HCT116 (cell line): Measurements from ENCODE around the gene FAM168B. TPM values are rescaled to one million over a fixed set of nuclear protein-coding genes. Genes with fewer than 3 reads are reported as not detected.

Experiments
- ATAC-seq: fragments of 200-7000 bp; cut with Tn5 transposase; 2 replicates; pipeline ENCODE4 v1.9.1; 2020; ENCODE audit warnings: mild to moderate bottlenecking, moderate library complexity
- BruUV-seq: library from RNA; stranded (reverse); fragments of 400-500 nt; replicated peaks from 2 replicates; lab custom pipeline; 2021; lab: Mats Ljungman, UMichigan
- CTCF ChIA-PET: fragments of 300-600 bp; sonication (Branson Sonifier 250); formaldehyde crosslinking; loops from one replicate; lab custom pipeline; 2021; ENCODE audit warnings: antibody characterized with exemption; lab: Charles Lee
- POLR2A ChIA-PET: fragments of 300-600, 350-600 bp; sonication (Branson Sonifier 250); formaldehyde crosslinking; loops from one replicate; lab custom pipeline; 2021; ENCODE audit warnings: antibody characterized with exemption; lab: Charles Lee
- RAD21 ChIA-PET, 2 experiments: fragments of 300-600 bp; sonication (Branson Sonifier 250); formaldehyde crosslinking; loops; one replicate each; lab custom pipeline; 2023; ENCODE audit warnings: low total read pairs in 2 of 2; ENCODE audit not compliant: uncharacterized antibody in 2 of 2, unreplicated experiment in 2 of 2, low non-redundant PET in 1 of 2; lab: Charles Lee
- DNase-seq: peaks from one replicate; pipeline ENCODE4 v3.0.0-alpha.2; 2010; ENCODE audit warnings: low read depth, low spot score
- H2AFZ ChIP-seq: fragments of 200-600 bp; shearing (Covaris generic), sonication (generic); 2 replicates; pipeline ENCODE4 v1.6.1; 2017; ENCODE audit warnings: low read depth, mixed run types, mixed read lengths, antibody characterized with exemption, low read length; ENCODE audit not compliant: poor library complexity, severe bottlenecking
- H3K27ac ChIP-seq: 2 replicates; pipeline ENCODE4 v1.5.1; 2012; ENCODE audit warnings: low read depth, low read length
- H3K27me3 ChIP-seq: fragments of 200-600 bp; sonication (generic); 2 replicates; pipeline ENCODE4 v1.6.1; 2016; ENCODE audit warnings: mixed run types, low read length, mixed read lengths; ENCODE audit not compliant: insufficient read depth
- H3K36me3 ChIP-seq, 2 experiments: fragments of 200-500 bp in 1 of 2; fragments of 200-600 bp in 1 of 2; sonication (Bioruptor generic) in 1 of 2; sonication (generic) in 1 of 2; 2 replicates each; pipeline versions ENCODE4 v1.5.1 to v1.6.1; 2014 to 2016; ENCODE audit warnings: low read length in 2 of 2, inconsistent platforms in 1 of 2, mixed read lengths in 1 of 2, mixed run types in 1 of 2; ENCODE audit not compliant: insufficient read depth in 2 of 2, control insufficient read depth in 1 of 2
- H3K4me1 ChIP-seq, 2 experiments: fragments of 200-600 bp in 1 of 2; sonication (generic) in 1 of 2; 2 replicates each; pipeline versions ENCODE4 v1.5.1 to v1.6.1; 2012 to 2017; ENCODE audit warnings: low read length in 2 of 2, inconsistent platforms in 1 of 2, mild to moderate bottlenecking in 1 of 2, mixed read lengths in 1 of 2, mixed run types in 1 of 2, moderate library complexity in 1 of 2; ENCODE audit not compliant: insufficient read depth in 2 of 2, control insufficient read depth in 1 of 2
- H3K4me2 ChIP-seq: fragments of 200-600 bp; sonication (generic); 2 replicates; pipeline ENCODE4 v1.6.1; 2017; ENCODE audit warnings: mixed run types, low read length, mixed read lengths
- H3K4me3 ChIP-seq, 2 experiments: fragments of 200-600 bp in 1 of 2; sonication (generic) in 1 of 2; replicated peaks in 1 of 2; 2 replicates each; pipeline ENCODE4 v1.5.1; 2011 to 2016; ENCODE audit warnings: low read length in 2 of 2, control low read depth in 1 of 2, low read depth in 1 of 2, mild to moderate bottlenecking in 1 of 2, mixed read lengths in 1 of 2, mixed run types in 1 of 2
- H3K79me2 ChIP-seq: fragments of 200-600 bp; sonication (generic); 2 replicates; pipeline ENCODE4 v1.6.1; 2017; ENCODE audit warnings: mild to moderate bottlenecking, mixed run types, low read length, moderate library complexity, mixed read lengths; ENCODE audit not compliant: insufficient read depth
- H3K9ac ChIP-seq: fragments of 200-600 bp; sonication (generic); 2 replicates; pipeline ENCODE4 v1.6.1; 2016; ENCODE audit warnings: low read length, mixed read lengths
- H3K9me2 ChIP-seq: fragments of 200-600 bp; sonication (generic), shearing (Covaris generic); 2 replicates; pipeline ENCODE4 v1.6.1; 2017; ENCODE audit warnings: mixed run types, mild to moderate bottlenecking, moderate library complexity; ENCODE audit not compliant: insufficient read depth
- H3K9me3 ChIP-seq, 2 experiments: fragments of 200-500 bp in 1 of 2; fragments of 200-600 bp in 1 of 2; sonication (Bioruptor generic) in 1 of 2; sonication (generic) in 1 of 2; 2 replicates each; pipeline ENCODE4 v1.6.1; 2014 to 2017; ENCODE audit warnings: low read length in 2 of 2, mixed read lengths in 2 of 2, inconsistent platforms in 1 of 2, low read depth in 1 of 2, mild to moderate bottlenecking in 1 of 2, mixed run types in 1 of 2, moderate library complexity in 1 of 2; ENCODE audit not compliant: control insufficient read depth in 1 of 2, insufficient read depth in 1 of 2
- H4K20me1 ChIP-seq: fragments of 200-600 bp; sonication (generic), shearing (Covaris generic); 2 replicates; pipeline ENCODE4 v1.6.1; 2017; ENCODE audit warnings: mixed run types, mild to moderate bottlenecking, moderate library complexity; ENCODE audit not compliant: insufficient read depth
- CTCF ChIP-seq, 3 experiments: fragments of 200-600 bp in 1 of 3; sonication (generic) in 1 of 3; IDR thresholded peaks in 2 of 3; conservative IDR thresholded peaks in 1 of 3; 2 replicates each; pipeline ENCODE4 v1.5.1; 2012 to 2017; ENCODE audit warnings: low read depth in 2 of 3, low read length in 2 of 3, antibody characterized with exemption in 1 of 3, borderline replicate concordance in 1 of 3, control low read depth in 1 of 3, mild to moderate bottlenecking in 1 of 3, mixed read lengths in 1 of 3, mixed run types in 1 of 3, moderate library complexity in 1 of 3; ENCODE audit not compliant: insufficient read depth in 1 of 3
- EGR1 ChIP-seq: IDR thresholded peaks from 2 replicates; pipeline ENCODE4 v1.6.1; 2012; ENCODE audit warnings: low read depth
- MAX ChIP-seq: IDR thresholded peaks from 2 replicates; pipeline ENCODE4 v1.6.1; 2012
- REST ChIP-seq: IDR thresholded peaks from 2 replicates; pipeline ENCODE4 v1.6.1; 2012; ENCODE audit warnings: low read depth
- SP1 ChIP-seq: IDR thresholded peaks from 2 replicates; pipeline ENCODE4 v1.6.1; 2012; ENCODE audit warnings: low read depth
- SRF ChIP-seq: IDR thresholded peaks from 2 replicates; pipeline ENCODE4 v1.6.1; 2012; ENCODE audit warnings: low read depth
- ZNF274 ChIP-seq: fragments of 200-500 bp; sonication (Bioruptor generic); IDR thresholded peaks from 2 replicates; pipeline ENCODE4 v1.6.1; 2014; ENCODE audit warnings: mild to moderate bottlenecking, low read depth, low read length, inconsistent platforms
- intact Hi-C: fragments of 100-400 bp; cut with micrococcal nuclease; formaldehyde crosslinking; loops from 2 replicates; pipeline ENCODE4 v1.10.0; 2022
- total RNA-seq: library from RNA; stranded (reverse); gene quantifications from one replicate; pipeline ENCODE4 v1.2.1, GENCODE V29; 2021; ENCODE audit not compliant: unreplicated experiment
- TF ChIP-seq, protein P1 (sequence below): IDR thresholded peaks from 2 replicates; pipeline ENCODE4 v1.6.1; 2012

The FAM168B gene
- total RNA-seq, 1 experiment from 2014 or later: 94.5 TPM

DNA sequence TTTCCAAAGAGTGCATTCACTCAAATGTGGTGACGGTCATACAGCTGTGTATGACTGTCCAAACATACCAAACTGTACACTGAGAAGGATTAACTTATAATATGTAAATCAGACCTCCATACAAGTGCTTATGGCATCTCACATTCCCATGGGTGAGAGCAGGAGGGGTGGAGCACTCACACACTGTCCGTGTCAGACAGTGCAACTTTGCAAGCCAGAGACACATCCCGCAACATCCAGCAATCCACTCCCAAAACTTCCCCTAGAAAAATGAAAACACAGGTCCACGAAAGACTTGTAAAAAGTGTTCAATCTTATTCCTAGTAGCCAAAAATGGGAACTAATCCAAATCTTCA, 36.4 kb downstream of the FAM168B start:
- Histone ChIP-seq H3K4me1 (no peaks in the 10 kb centered on the region), H3K4me2 (no peak overlapping the region), H3K36me3 (peaks cover 39 to 44% of the 10 kb centered on the region in 2 experiments; a peak in 3 of 4 replicates), H3K4me3 (no peak overlapping the region), H3K9me3 (no peaks in the 10 kb centered on the region), H3K79me2 (peaks cover 93% of the 10 kb centered on the region), H3K27me3 (no peaks in the 10 kb centered on the region), H4K20me1 (peaks cover 9% of the 10 kb centered on the region; the same call in 1 of the 2 replicates), H2AFZ (no peak overlapping the region), H3K27ac (no peak overlapping the region), H3K9me2 (no peaks in the 10 kb centered on the region)
- POLR2A ChIA-PET: no interaction called here
- no peak for ATAC-seq
- BruUV-seq: no TSS peak
- DNase-seq: no peak
- RAD21 ChIA-PET: no interaction called here
- CTCF ChIA-PET: no interaction called here
- intact Hi-C loops: no loop called here
- no peak for TF ChIP-seq REST
- TF ChIP-seq, all 23 proteins: peak for 0
- no peak overlapping the region for H3K9ac ChIP-seq

DNA sequence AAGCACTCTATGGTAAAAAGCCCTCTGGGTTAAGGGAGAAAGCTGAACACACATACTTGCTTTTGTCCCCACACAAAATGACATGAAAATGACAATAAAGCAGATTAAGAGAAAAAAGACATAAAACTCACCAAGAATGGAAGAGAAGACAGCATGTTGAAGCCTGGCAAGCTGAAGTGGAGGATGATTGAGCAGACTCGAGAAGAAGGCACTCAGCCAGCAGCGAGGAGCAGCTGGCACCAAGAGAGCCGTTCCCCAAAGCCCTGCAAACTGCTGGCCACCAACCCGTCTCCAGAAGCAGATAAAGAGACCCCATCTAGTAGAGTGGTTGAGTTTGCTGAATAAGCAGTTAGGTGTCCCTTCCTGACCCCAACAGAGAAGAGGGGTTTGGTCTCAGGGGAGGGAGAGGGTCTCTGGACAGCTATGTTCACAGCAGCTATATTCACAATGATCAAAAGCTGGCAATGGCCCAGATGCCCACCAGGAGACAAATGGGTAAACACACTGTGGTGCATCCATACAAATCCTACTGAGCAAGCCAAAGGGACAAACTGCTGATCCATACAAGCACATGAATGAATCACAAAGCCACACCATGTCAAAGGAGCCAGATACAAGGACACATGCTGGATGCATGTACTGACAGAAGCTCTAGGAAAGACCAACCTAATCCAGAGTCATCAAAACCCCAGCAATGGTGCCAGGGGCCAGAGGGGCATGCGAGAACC, 36.9 kb downstream of the FAM168B start:
- ATAC-seq: no peak
- no peak overlapping the region for H3K27ac ChIP-seq
- TF ChIP-seq ZNF274 (no peak), SRF (no peak), EGR1 (no peak), MAX (no peak), CTCF (IDR thresholded peaks at IDR 0.05 in 2 of 3, conservative IDR thresholded peaks at IDR 0.05 in 1 of 3; ENCODE audit: borderline replicate concordance in 1 of 3, insufficient read depth in 1 of 3, low read depth in 2 of 3, low read length in 2 of 3) (no peak), SP1 (no peak)
- TF ChIP-seq, protein P1, sequence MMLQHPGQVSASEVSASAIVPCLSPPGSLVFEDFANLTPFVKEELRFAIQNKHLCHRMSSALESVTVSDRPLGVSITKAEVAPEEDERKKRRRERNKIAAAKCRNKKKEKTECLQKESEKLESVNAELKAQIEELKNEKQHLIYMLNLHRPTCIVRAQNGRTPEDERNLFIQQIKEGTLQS: no peak
- peaks cover 44 to 46% of the 10 kb centered on the region in 2 experiments; a peak in 3 of 4 replicates for H3K36me3 ChIP-seq
- no peaks in the 10 kb centered on the region for H3K4me1 ChIP-seq
- H3K27me3 ChIP-seq: no peaks in the 10 kb centered on the region
- no peak overlapping the region for H3K4me3 ChIP-seq
- H3K4me2 ChIP-seq: no peak overlapping the region
- ChIA-PET RAD21 (no interaction called here), CTCF (no interaction called here), POLR2A (no interaction called here)
- DNase-seq: no peak
- H2AFZ ChIP-seq: no peak overlapping the region
- peaks cover 9% of the 10 kb centered on the region; the same call in 1 of the 2 replicates for H4K20me1 ChIP-seq
- intact Hi-C loops: no loop called here
- no peak overlapping the region for H3K9ac ChIP-seq
- H3K9me3 ChIP-seq: no peaks in the 10 kb centered on the region
- BruUV-seq: no TSS peak
- no peaks in the 10 kb centered on the region for H3K9me2 ChIP-seq
- H3K79me2 ChIP-seq: peaks cover 93% of the 10 kb centered on the region
